Stomach (tissue), 4 donors: ENCODE measurements around the gene DNAJC3.

ENCODE experiments used
- CTCF ChIP-seq, 7 experiments: fragments of 450-650 bp in 4 of 7; fragments of 200-600 bp in 3 of 7; sonication (generic) in 3 of 7; IDR thresholded peaks; one replicate each; pipeline ENCODE4 v1.5.1; 2016 to 2019; ENCODE audit warnings: antibody characterized with exemption in 7 of 7, control low read depth in 2 of 7, mild to moderate bottlenecking in 1 of 7
- EP300 ChIP-seq: sonication (generic); formaldehyde crosslinking; IDR thresholded peaks from one replicate; pipeline ENCODE4 v1.6.1; 2017; ENCODE audit warnings: antibody characterized with exemption
- POLR2A ChIP-seq, 4 donors: fragments of 450-650 bp; IDR thresholded peaks; one replicate each; pipeline ENCODE4 v1.6.1; 2016; ENCODE audit warnings: antibody characterized with exemption in 4 of 4, control low read depth in 2 of 4, mild to moderate bottlenecking in 1 of 4, moderate library complexity in 1 of 4
- POLR2AphosphoS5 ChIP-seq, 3 donors: sonication (generic); formaldehyde crosslinking; IDR thresholded peaks; one replicate each; pipeline ENCODE4 v1.6.1; 2016; ENCODE audit warnings: antibody characterized with exemption in 3 of 3

DNA sequence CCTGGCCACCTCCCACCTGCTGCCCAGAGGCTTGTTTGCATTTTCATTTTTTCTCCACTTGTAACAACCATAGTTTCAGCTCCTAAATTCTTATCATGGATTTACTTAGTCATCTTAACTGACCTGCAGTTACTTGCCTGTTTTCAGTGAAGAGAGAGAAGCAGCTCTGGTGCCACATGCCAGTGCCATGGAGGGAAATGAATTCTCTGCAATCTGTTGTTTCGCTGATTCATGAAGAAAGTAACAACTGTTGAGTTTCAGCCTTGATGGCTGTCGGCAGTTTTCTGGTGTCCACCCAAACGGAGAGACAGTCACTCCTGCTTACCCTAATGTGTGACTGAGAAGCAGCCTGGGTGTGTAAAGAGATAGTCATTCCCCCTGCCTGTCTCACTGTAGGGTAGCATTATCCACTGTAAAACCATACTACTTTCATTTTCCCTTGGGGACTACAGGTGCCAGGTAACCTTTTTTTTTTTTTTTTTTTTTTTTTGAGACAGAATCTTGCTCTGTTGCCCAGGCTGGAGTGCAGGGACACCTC lies 116.1 kb downstream of the DNAJC3 start:
- TF ChIP-seq CTCF (IDR thresholded peaks at IDR 0.05) (no peak), EP300 (no peak), POLR2A (IDR thresholded peaks at IDR 0.05) (no peak), POLR2AphosphoS5 (IDR thresholded peaks at IDR 0.05) (no peak)
